ENCODE measurements around the gene SSBP3. TPM values are rescaled to one million over a fixed set of nuclear protein-coding genes. Genes with fewer than 3 reads are reported as not detected.

SSBP3 gene
- total and polyA plus RNA-seq, 4 donors = 43.7 to 83.4 (median 65.8) TPM

DNA sequence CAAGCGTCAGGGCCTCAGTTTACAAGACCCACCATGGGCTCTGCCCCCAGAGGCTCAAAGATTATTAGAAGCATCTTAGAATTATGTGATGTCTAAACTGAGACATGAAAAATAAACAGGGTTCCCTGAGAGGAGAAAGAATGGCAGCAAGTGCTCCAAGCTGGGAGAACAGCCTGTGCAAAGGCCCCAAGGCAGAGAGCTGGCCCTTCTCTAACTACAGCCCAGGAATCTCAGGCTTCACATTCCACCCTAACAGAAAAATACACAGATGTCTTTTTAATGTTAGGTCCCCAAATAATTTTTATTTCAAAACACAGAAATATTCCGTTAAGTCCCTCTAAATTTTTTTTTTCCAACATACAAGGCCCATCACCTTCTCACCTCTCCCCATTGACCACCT is 21.7 kb downstream of the SSBP3 start:
- H3K27me3 ChIP-seq (ENCODE audit: control insufficient read depth in 1 of 2, insufficient read depth in 2 of 2, low read length in 1 of 2) = no peaks in the 10 kb centered on the region
- WGBS, 2 donors = 95 to 100% methylated on average over 2 of the region's 2 CpGs
- H3K9me3 ChIP-seq (ENCODE audit: control insufficient read depth, low read length) = no peaks in the 10 kb centered on the region
- no peaks in the 10 kb centered on the region for H3K36me3 ChIP-seq (ENCODE audit: control insufficient read depth in 1 of 2, insufficient read depth in 2 of 2, low read length in 1 of 2)
- intact Hi-C loops (cut with DNase I) = no loop called here
- no peak overlapping the region for H3K27ac ChIP-seq (ENCODE audit: low read depth in 1 of 2, low read length in 2 of 2)
- no peak overlapping the region for H3K4me3 ChIP-seq (ENCODE audit: low read length in 2 of 2)
- ATAC-seq (ENCODE audit: low FRiP score) = no peak
- no peak for DNase-seq
- H3K4me1 ChIP-seq (ENCODE audit: control insufficient read depth in 1 of 2, insufficient read depth in 2 of 2, low read length in 2 of 2) = no peaks in the 10 kb centered on the region

- 92 to 93% methylated on average over 4 of the region's 4 CpGs for WGBS, 2 donors
- Histone ChIP-seq H3K4me1 (ENCODE audit: control insufficient read depth in 1 of 2, insufficient read depth in 2 of 2, low read length in 2 of 2) (no peaks in the 10 kb centered on the region), H3K36me3 (ENCODE audit: control insufficient read depth in 1 of 2, insufficient read depth in 2 of 2, low read length in 1 of 2) (no peaks in the 10 kb centered on the region), H3K4me3 (ENCODE audit: low read length in 2 of 2) (no peak overlapping the region), H3K9me3 (ENCODE audit: control insufficient read depth, low read length) (no peaks in the 10 kb centered on the region), H3K27ac (ENCODE audit: low read depth in 1 of 2, low read length in 2 of 2) (no peak overlapping the region), H3K27me3 (ENCODE audit: control insufficient read depth in 1 of 2, insufficient read depth in 2 of 2, low read length in 1 of 2) (no peaks in the 10 kb centered on the region)
- DNase-seq (no peak), ATAC-seq (ENCODE audit: low FRiP score) (no peak)
- intact Hi-C loops (cut with DNase I) = no loop called here
Measured at GRCh38 chr1:54381524-54381923, 24.7 kb downstream of the SSBP3 start.

DNA sequence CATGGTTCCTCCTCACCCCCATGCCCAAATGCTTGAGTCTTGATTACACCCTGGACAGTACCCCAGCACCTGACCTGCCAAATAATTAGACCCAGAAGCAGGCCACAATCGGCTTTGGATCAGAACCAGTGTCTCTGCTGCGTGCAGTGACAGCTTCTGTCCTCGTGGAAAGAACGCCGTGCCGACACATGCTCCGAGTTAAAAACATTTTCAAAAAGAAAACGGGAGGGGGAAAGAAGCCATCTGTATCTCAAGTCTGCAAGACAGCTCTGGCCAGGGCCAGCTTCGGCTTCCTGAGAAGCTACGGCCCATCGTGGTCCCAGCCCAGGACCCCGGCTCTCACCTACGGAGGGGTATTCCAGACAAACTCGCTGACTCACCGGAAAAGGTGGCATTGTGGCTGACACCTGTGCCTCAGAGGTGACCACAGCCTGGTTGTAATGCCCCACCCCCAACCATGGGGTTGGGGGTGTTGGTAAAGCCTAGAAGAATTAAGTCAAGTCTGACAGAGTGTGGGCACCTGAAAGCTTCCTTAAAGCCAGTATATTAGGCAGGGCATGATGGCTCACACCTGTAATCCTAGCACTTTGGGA is 25.8 kb downstream of the SSBP3 start:
- ATAC-seq (ENCODE audit: low FRiP score) = no peak
- H3K27ac ChIP-seq (ENCODE audit: low read depth in 1 of 2, low read length in 2 of 2) = no peak overlapping the region
- intact Hi-C loops (cut with DNase I) = no loop called here
- H3K4me3 ChIP-seq (ENCODE audit: low read length in 2 of 2) = no peak overlapping the region
- H3K9me3 ChIP-seq (ENCODE audit: control insufficient read depth, low read length) = no peaks in the 10 kb centered on the region
- H3K27me3 ChIP-seq (ENCODE audit: control insufficient read depth in 1 of 2, insufficient read depth in 2 of 2, low read length in 1 of 2) = no peaks in the 10 kb centered on the region
- WGBS, 2 donors = 78 to 85% methylated on average over 15 of the region's 15 CpGs
- H3K4me1 ChIP-seq (ENCODE audit: control insufficient read depth in 1 of 2, insufficient read depth in 2 of 2, low read length in 2 of 2) = no peaks in the 10 kb centered on the region
- DNase-seq = no peak
- no peaks in the 10 kb centered on the region for H3K36me3 ChIP-seq (ENCODE audit: control insufficient read depth in 1 of 2, insufficient read depth in 2 of 2, low read length in 1 of 2)

DNA sequence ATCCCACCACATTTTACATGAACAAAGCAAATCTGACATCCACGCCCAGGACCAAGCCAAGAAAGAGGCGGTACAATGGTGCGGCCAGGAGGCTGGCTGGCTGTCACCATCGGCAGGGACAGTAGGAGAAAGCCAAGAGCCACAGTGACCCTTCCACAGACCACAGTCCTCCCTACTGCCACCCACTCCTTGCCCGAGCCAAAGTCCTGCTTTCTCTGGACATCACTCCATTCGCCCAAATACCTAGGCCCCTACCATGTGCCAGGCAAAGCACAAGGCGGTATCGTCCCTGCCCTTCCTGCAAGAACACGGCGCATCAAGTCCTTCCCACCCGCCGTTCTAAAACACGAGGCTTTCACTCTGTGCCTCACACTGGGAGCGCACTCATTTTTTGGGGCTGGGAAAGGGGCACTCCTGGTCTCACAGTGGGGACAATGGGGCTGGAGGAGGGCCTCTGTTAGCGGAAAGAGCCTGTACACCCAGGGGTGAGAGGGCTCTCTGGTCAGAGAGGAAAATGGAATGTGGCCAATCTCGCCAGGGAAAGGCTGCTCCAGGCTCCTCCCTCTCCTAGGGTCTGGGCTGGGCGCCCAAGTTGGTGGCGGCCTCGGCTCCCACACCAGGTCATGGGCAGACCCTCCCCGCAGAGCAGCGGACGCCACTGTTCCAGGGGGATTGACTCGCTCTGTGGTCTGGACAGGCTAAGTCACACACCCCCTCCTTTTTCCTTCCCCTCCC is 26.5 kb downstream of the SSBP3 start:
- no peaks in the 10 kb centered on the region for H3K4me1 ChIP-seq (ENCODE audit: control insufficient read depth in 1 of 2, insufficient read depth in 2 of 2, low read length in 2 of 2)
- H3K9me3 ChIP-seq (ENCODE audit: control insufficient read depth, low read length) = no peaks in the 10 kb centered on the region
- H3K36me3 ChIP-seq (ENCODE audit: control insufficient read depth in 1 of 2, insufficient read depth in 2 of 2, low read length in 1 of 2) = no peaks in the 10 kb centered on the region
- H3K4me3 ChIP-seq (ENCODE audit: low read length in 2 of 2) = no peak overlapping the region
- ATAC-seq (ENCODE audit: low FRiP score) (peak; percentile 38), DNase-seq (peak in 1 of 2 donors; percentile 80)
- H3K27me3 ChIP-seq (ENCODE audit: control insufficient read depth in 1 of 2, insufficient read depth in 2 of 2, low read length in 1 of 2) = no peaks in the 10 kb centered on the region
- no peak overlapping the region for H3K27ac ChIP-seq (ENCODE audit: low read depth in 1 of 2, low read length in 2 of 2)
- intact Hi-C loops (cut with DNase I) = no loop called here
- WGBS, 2 donors = 69 to 74% methylated on average over 22 to 23 of the region's 23 CpGs

- Histone ChIP-seq H3K9me3 (ENCODE audit: control insufficient read depth, low read length) (no peaks in the 10 kb centered on the region), H3K36me3 (ENCODE audit: control insufficient read depth in 1 of 2, insufficient read depth in 2 of 2, low read length in 1 of 2) (no peaks in the 10 kb centered on the region), H3K27me3 (ENCODE audit: control insufficient read depth in 1 of 2, insufficient read depth in 2 of 2, low read length in 1 of 2) (no peaks in the 10 kb centered on the region), H3K4me3 (ENCODE audit: low read length in 2 of 2) (no peak overlapping the region), H3K4me1 (ENCODE audit: control insufficient read depth in 1 of 2, insufficient read depth in 2 of 2, low read length in 2 of 2) (no peaks in the 10 kb centered on the region), H3K27ac (ENCODE audit: low read depth in 1 of 2, low read length in 2 of 2) (no peak overlapping the region)
- no peak for DNase-seq
- 92 to 94% methylated on average over 16 of the region's 16 CpGs for WGBS, 2 donors
- no peak for ATAC-seq (ENCODE audit: low FRiP score)
- intact Hi-C loops (cut with DNase I) = no loop called here
Measured at GRCh38 chr1:54378874-54379554, 27.2 kb downstream of the SSBP3 start.

DNA sequence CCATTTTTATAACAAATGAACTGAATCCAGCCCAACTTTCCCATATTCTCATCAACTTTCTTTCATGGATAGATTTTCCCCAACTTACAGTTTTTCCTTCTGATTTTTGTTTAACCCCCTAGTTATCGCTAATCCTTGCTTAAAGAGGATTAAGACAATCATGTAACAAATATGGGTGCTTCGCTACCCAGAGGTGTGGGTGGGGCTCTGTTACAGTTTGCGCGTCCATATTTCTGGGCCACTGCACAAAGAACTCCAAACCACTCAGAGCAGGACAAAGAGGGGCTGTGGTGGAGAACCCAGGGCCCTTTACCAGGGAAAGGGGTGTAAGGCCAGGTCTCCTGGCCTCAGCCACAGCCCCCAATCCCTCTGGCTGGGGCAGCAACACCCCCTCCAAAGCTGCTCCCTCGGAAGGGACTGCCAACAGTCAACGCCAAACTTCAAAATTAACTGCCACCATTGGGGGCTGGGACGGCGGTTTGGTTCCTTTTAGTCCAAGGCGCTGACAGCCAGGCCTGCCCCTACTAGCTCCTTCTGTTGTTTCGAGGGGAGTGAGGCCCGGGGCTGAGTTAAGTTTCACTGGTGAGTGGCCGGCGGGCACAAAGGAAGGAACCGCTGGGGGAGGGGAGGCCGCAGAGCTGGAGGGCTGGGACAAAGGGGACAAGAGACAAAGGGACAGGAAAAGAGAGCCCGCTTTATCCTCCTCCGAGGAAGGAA is 27.9 kb downstream of the SSBP3 start:
- H3K36me3 ChIP-seq (ENCODE audit: control insufficient read depth in 1 of 2, insufficient read depth in 2 of 2, low read length in 1 of 2) = no peaks in the 10 kb centered on the region
- H3K9me3 ChIP-seq (ENCODE audit: control insufficient read depth, low read length) = no peaks in the 10 kb centered on the region
- no peak overlapping the region for H3K27ac ChIP-seq (ENCODE audit: low read depth in 1 of 2, low read length in 2 of 2)
- intact Hi-C loops (cut with DNase I) = no loop called here
- ATAC-seq (ENCODE audit: low FRiP score) = no peak
- WGBS, 2 donors = 82 to 85% methylated on average over 17 of the region's 17 CpGs
- H3K27me3 ChIP-seq (ENCODE audit: control insufficient read depth in 1 of 2, insufficient read depth in 2 of 2, low read length in 1 of 2) = no peaks in the 10 kb centered on the region
- no peak for DNase-seq
- no peaks in the 10 kb centered on the region for H3K4me1 ChIP-seq (ENCODE audit: control insufficient read depth in 1 of 2, insufficient read depth in 2 of 2, low read length in 2 of 2)
- no peak overlapping the region for H3K4me3 ChIP-seq (ENCODE audit: low read length in 2 of 2)

DNA sequence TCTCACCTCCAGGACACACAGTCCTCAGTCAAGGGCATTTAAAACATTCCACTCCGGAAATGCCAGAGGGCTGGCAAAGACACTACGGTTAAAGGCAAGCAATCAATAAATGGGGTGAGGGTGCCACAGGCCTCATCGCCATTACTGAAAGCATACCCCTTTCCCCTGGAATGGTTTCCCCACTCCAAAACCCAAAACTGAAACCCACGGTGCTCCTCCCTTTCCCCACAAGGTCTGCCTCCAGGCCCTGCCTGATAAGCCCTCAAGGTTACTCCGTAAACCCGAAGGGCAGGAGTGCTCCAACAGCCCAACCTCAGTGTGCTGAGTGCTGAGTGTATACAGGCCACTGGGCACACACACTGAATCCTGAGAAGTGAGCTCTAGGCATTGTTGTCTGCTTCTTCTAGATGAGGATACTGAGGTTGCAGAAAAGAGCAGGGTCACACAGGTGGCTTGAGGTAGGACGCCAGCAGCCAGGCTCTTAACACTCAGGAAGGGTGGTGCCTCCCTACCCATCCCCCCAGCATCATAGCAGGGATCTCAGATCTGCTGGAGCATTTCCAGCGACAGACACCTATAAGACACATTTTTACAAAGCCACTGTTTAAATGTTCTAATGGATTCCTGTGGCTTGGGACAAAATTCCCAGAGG is 29.0 kb downstream of the SSBP3 start:
- DNase-seq (no peak), ATAC-seq (ENCODE audit: low FRiP score) (no peak)
- Histone ChIP-seq H3K4me3 (ENCODE audit: low read length in 2 of 2) (no peak overlapping the region), H3K27me3 (ENCODE audit: control insufficient read depth in 1 of 2, insufficient read depth in 2 of 2, low read length in 1 of 2) (no peaks in the 10 kb centered on the region), H3K4me1 (ENCODE audit: control insufficient read depth in 1 of 2, insufficient read depth in 2 of 2, low read length in 2 of 2) (no peaks in the 10 kb centered on the region), H3K36me3 (ENCODE audit: control insufficient read depth in 1 of 2, insufficient read depth in 2 of 2, low read length in 1 of 2) (no peaks in the 10 kb centered on the region), H3K27ac (ENCODE audit: low read depth in 1 of 2, low read length in 2 of 2) (no peak overlapping the region), H3K9me3 (ENCODE audit: control insufficient read depth, low read length) (no peaks in the 10 kb centered on the region)
- intact Hi-C loops (cut with DNase I) = no loop called here
- WGBS, 2 donors = 89 to 94% methylated on average over 8 of the region's 8 CpGs

- no peaks in the 10 kb centered on the region for H3K9me3 ChIP-seq (ENCODE audit: control insufficient read depth, low read length)
- H3K4me3 ChIP-seq (ENCODE audit: low read length in 2 of 2) = no peak overlapping the region
- no peaks in the 10 kb centered on the region for H3K36me3 ChIP-seq (ENCODE audit: control insufficient read depth in 1 of 2, insufficient read depth in 2 of 2, low read length in 1 of 2)
- H3K27me3 ChIP-seq (ENCODE audit: control insufficient read depth in 1 of 2, insufficient read depth in 2 of 2, low read length in 1 of 2) = no peaks in the 10 kb centered on the region
- no peak overlapping the region for H3K27ac ChIP-seq (ENCODE audit: low read depth in 1 of 2, low read length in 2 of 2)
- no peak for ATAC-seq (ENCODE audit: low FRiP score)
- DNase-seq = no peak
- no peaks in the 10 kb centered on the region for H3K4me1 ChIP-seq (ENCODE audit: control insufficient read depth in 1 of 2, insufficient read depth in 2 of 2, low read length in 2 of 2)
- 92 to 93% methylated on average over 7 of the region's 7 CpGs for WGBS, 2 donors
- intact Hi-C loops (cut with DNase I) = no loop called here
Measured at GRCh38 chr1:54376430-54377039, 29.7 kb downstream of the SSBP3 start.

Data from aorta (tissue), 5 donors.